GM12865 (cell line): ENCODE data around the gene OR1S1.

Source experiments
- DNase-seq: peaks from one replicate; pipeline ENCODE4 v3.0.0; 2010; ENCODE audit warnings: low read depth
- H3K4me3 ChIP-seq: 2 replicates; pipeline ENCODE4 v1.5.1; 2011; ENCODE audit warnings: mild to moderate bottlenecking, low read depth, low read length, control low read depth
- TF ChIP-seq, protein P1 (sequence below): IDR thresholded peaks from 2 replicates; pipeline ENCODE4 v1.5.1; 2011; ENCODE audit warnings: low read length, control low read depth, low read depth, inconsistent platforms; ENCODE audit not compliant: insufficient read depth; ENCODE audit errors: missing control alignments

Gene OR1S1

DNA sequence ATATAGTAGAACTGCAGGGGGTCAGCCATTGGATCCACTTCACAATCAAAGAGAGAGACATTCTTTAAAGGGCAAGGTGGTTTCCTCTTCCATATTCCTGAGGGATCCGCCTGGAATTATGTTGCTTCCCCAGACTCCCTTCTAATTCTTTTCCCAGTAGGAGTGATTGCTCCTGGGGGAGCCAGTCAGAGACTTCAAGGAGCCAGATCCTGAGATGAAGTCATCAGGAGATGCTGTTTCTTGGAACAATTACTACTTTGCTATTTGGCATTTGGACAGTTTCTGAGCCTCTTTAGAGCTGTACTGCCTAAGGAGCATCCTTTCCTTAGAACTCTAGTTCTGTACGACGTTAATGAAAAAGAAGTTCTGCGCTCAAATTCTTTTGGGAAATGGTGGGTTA is 25.6 kb upstream of the OR1S1 start:
- H3K4me3 ChIP-seq = no peak overlapping the region
- TF ChIP-seq, protein P1, sequence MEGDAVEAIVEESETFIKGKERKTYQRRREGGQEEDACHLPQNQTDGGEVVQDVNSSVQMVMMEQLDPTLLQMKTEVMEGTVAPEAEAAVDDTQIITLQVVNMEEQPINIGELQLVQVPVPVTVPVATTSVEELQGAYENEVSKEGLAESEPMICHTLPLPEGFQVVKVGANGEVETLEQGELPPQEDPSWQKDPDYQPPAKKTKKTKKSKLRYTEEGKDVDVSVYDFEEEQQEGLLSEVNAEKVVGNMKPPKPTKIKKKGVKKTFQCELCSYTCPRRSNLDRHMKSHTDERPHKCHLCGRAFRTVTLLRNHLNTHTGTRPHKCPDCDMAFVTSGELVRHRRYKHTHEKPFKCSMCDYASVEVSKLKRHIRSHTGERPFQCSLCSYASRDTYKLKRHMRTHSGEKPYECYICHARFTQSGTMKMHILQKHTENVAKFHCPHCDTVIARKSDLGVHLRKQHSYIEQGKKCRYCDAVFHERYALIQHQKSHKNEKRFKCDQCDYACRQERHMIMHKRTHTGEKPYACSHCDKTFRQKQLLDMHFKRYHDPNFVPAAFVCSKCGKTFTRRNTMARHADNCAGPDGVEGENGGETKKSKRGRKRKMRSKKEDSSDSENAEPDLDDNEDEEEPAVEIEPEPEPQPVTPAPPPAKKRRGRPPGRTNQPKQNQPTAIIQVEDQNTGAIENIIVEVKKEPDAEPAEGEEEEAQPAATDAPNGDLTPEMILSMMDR = no peak
- DNase-seq = no peak

DNA sequence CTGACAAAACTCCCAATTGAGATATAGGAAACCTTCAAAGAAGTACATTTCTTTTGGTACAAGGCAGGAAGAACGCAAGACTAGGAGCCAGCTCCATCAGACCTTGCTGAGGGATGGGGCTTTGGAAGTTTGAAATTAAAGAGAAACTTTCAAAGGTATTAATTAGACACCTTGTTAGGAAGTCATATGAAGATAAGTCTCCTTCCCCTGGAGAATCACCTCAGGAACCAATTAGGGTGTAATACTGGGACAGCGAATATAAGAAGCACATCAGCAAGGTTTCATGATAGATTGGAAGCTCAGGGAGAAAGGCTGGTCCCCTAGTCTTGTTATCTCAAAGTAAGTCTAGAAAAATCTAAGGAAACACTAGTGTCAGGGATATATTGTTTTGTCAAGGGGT is 23.8 kb upstream of the OR1S1 start, which contains the start of gene OR9Q2:
Gene OR9Q2 (plus strand): TSS at position 301 of the 400 bp plus-strand sequence. CDS start 1,421 bp downstream, outside the sequence.
- no peak for DNase-seq
- H3K4me3 ChIP-seq = no peak within 1 kb of the TSS
- TF ChIP-seq, protein P1 = no peak

DNA sequence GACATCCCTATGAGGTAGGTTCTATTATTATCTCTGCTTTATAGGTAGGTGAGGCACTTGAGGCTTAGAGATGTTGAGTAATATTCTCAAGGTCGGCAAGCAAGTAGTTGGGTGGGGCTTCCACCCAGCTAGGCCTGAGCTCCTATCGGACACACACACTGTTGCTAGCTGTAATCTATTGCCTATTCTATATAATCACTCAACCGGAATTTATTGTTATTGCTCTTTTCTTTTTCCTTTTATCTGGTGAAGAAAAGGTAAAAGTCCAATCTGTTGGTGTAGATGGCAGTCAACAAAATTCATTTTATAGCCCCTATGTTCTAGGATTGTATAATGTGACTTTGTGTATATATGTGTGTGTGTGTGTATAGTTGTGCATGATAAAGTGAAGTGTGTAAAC is 20.3 kb upstream of the OR1S1 start:
- no peak overlapping the region for H3K4me3 ChIP-seq
- TF ChIP-seq, protein P1 = no peak
- no peak for DNase-seq

DNA sequence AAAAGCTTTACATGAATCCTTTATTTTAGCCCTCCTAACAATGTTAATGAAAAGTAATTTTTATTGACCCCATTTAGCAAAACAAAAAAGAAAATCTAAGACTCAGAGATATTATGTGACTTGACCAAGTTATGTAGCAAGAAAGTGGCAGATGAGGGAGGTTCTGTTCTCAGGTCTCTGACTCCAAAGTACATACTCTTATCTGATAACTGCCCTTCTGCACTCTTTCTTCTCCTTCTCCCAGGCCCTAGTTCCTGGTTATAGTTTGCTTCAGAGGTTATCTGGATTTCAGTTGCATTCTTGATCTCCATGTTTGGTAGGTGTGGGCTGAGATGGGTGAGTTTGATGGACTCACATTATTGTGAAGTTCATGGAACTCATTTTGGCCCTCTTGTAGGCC is 19.1 kb upstream of the OR1S1 start:
- TF ChIP-seq, protein P1 = no peak
- no peak overlapping the region for H3K4me3 ChIP-seq
- DNase-seq = no peak

DNA sequence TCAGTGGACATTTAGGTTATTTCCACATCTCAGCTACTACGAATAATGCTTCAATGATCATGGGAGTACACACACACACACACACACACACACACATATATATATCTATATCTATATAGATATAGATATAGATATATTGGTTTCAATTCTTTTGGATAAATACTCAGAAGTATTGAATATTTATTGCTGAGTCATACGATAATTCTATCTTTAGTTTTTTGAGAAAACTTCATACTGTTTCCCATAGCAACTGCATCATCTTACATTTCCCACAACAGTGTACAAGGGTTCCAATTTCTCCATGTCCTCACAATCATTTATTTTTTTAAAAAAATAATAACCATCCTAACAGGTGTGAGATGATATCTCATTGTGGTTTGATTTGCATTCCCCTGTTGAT is 16.6 kb upstream of the OR1S1 start:
- TF ChIP-seq, protein P1 = no peak
- DNase-seq = no peak
- no peak overlapping the region for H3K4me3 ChIP-seq

DNA sequence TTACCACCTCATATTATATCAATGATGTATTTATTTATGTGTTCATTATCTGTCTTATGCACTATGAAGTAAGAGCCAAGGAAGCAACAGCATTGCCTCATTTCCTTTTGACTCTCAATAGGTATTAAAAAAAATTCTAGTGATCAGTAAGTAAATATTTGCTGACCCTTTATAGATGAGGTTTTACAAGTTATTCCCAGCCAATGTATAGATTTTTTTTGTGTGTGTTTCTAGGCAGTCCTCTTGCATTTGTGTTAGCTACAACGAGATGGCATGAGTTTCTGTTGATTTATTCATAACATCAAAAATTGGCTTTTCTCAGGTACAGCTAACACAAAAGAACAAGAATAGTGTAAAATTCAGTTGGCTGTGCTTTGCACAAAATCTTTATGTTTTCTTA is 13.2 kb upstream of the OR1S1 start:
- no peak overlapping the region for H3K4me3 ChIP-seq
- TF ChIP-seq, protein P1 = no peak
- no peak for DNase-seq

DNA sequence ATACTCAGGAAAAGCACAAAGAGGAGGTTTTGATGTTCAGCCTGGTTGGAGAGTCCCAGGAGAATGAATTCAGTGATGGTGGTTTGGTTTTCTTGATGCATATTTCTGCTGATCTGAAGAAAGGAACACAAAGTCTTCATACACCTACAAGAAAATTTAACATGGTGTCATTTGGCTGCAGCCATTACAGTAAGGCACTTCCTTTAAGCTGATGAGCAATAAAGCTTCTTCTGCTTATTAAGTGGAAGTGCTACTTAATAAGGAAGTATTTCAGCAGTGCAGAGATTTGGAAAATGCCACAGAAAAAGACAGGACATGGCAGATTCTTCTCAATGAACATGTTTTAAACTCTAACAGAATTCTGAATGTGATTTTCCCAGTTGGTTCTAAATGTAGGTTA is 8.5 kb upstream of the OR1S1 start, which contains the start of gene OR1S2:
Gene OR1S2 (minus strand): TSS at position 101 of the 400 bp plus-strand sequence. CDS start 0 bp downstream, at position 101.
- no peak for DNase-seq
- H3K4me3 ChIP-seq = no peak within 1 kb of the TSS
- TF ChIP-seq, protein P1 = no peak
